ENCODE measurements around the gene TSPAN31. TPM values are rescaled to one million over a fixed set of nuclear protein-coding genes. Genes with fewer than 3 reads are reported as not detected.

TSPAN31 gene
- total RNA-seq, 2 experiments from 2014 or later = 12.9 to 13.3 TPM

DNA sequence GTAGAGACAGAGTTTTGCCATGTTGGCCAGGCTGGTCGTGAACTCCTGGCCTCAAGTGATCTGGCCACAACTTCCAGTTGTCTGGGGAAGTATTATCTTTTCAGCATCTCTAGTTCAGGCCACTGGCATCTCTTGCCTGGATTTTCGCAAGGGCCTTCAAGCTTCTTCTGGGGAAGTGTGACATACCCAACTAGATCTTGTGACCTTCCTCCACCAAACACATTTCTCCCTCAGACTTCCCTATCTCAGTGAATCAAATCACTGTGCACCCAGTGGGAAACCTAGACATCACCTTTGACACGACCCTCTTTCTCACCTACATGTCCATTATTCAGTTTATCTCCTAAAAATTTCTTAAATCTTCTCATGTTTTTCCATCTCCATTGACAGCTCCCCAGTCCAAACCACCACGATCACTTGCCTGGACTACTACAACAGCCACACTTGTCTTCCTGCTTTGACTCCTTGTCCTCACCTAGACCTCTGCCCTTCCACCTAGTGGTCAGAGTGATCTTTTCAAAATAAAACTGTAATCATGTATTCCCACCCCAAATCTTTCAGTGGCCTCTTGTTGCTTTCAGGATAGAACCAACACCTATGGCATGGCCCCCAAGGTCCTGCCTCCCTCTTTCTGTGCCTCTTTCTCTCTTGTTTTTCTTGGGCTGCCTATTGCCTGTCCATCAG lies 30.9 kb downstream of the TSPAN31 start:
- Mint-ChIP-seq H3K36me3 (ENCODE audit: low read depth) (peaks cover 10% of the 10 kb centered on the region), H3K4me3 (no peak overlapping the region), H3K27ac (no peak overlapping the region), H3K9me3 (ENCODE audit: insufficient read depth) (no peaks in the 10 kb centered on the region), H3K4me1 (ENCODE audit: low read depth) (peaks cover 30% of the 10 kb centered on the region), H3K27me3 (ENCODE audit: low read depth) (no peaks in the 10 kb centered on the region)
- no peak for ATAC-seq
- no peak for DNase-seq
- ChIA-PET POLR2A (no interaction called here), CTCF (interaction anchor here (0.7 to 1.9 kb wide), 3 partner anchors 128 to 162 kb away, joined by 3 to 5 read pairs (median 3); no protein-coding TSS in a partner anchor)

DNA sequence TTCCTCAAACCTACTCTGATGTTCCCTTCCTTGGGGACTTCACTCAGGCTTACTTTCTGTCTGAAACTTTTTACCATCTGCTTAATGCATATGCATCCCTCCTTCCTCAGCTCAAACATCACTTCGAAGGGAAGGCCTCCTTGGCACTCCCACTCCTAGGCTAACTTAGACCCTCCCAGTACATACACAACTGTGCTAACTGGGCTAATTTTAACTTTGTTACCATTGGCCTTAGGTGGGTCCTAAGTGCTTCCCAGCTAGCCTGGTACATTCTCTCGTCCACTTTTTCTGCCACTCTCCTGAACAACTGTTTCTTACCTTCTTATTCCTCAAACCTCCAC lies 31.4 kb downstream of the TSPAN31 start:
- Mint-ChIP-seq H3K36me3 (ENCODE audit: low read depth) (peaks cover 9% of the 10 kb centered on the region), H3K27ac (no peak overlapping the region), H3K4me3 (no peak overlapping the region), H3K4me1 (ENCODE audit: low read depth) (peaks cover 32% of the 10 kb centered on the region), H3K9me3 (ENCODE audit: insufficient read depth) (no peaks in the 10 kb centered on the region), H3K27me3 (ENCODE audit: low read depth) (no peaks in the 10 kb centered on the region)
- CTCF ChIA-PET = interaction anchor here (1.1 to 1.9 kb wide), 2 partner anchors 128 to 129 kb away, joined by 3 to 5 read pairs; no protein-coding TSS in a partner anchor
- ATAC-seq (no peak), DNase-seq (no peak)
- POLR2A ChIA-PET = no interaction called here

DNA sequence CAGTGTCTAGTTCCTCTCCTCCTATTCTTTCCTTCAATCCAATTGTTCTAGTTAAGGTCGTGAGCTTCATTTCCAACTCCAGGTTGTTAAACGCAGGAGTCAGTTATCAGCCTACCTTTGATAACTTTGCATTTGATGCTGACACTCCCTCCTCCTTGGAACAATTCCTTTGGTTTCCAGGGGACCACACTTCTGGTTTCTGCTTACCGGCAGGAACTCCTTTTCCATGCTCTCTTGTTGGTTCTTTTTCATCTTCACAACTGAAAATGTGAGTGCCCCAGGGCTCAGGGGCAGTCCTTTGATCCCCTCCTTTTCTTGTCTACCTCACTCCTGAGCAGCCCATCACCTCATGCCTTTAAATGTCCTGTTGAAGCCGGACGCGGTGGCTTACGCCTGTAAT lies 32.5 kb downstream of the TSPAN31 start:
- peaks cover 37% of the 10 kb centered on the region for H3K4me1 Mint-ChIP-seq (ENCODE audit: low read depth)
- H3K4me3 Mint-ChIP-seq = no peak overlapping the region
- H3K9me3 Mint-ChIP-seq (ENCODE audit: insufficient read depth) = no peaks in the 10 kb centered on the region
- no peak overlapping the region for H3K27ac Mint-ChIP-seq
- peaks cover 11% of the 10 kb centered on the region for H3K36me3 Mint-ChIP-seq (ENCODE audit: low read depth)
- CTCF ChIA-PET = interaction anchor here (0.8 to 1.5 kb wide), 2 partner anchors 25 to 120 kb away, joined by 3 to 4 read pairs; no protein-coding TSS in a partner anchor
- ATAC-seq (no peak), DNase-seq (no peak)
- POLR2A ChIA-PET = no interaction called here
- no peaks in the 10 kb centered on the region for H3K27me3 Mint-ChIP-seq (ENCODE audit: low read depth)

DNA sequence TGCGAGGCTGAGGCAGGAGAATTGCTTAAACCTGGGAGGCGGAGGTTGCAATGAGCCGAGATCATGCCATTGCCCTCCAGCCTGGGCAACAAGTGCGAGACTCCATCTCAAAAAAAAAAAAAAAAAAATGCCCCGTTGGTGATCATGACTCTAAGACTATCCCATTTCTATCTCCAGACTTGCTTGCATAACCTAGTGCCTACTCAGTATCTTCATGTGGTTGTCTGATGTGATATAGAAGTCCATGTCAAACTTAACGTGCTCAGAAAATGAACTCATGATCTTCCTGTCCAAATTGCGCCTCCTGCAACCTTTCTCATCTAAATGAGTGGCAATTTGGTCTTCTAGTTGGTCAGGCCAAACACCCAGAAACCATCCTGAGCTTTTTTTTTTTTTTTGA lies 33.1 kb downstream of the TSPAN31 start:
- H3K4me1 Mint-ChIP-seq (ENCODE audit: low read depth) = peaks cover 40% of the 10 kb centered on the region
- H3K27ac Mint-ChIP-seq = no peak overlapping the region
- DNase-seq (no peak), ATAC-seq (no peak)
- peaks cover 14% of the 10 kb centered on the region for H3K36me3 Mint-ChIP-seq (ENCODE audit: low read depth)
- no peaks in the 10 kb centered on the region for H3K27me3 Mint-ChIP-seq (ENCODE audit: low read depth)
- POLR2A ChIA-PET = interaction anchor here (0.7 kb wide), 1 partner anchor 87 kb away, joined by 3 read pairs; no protein-coding TSS in a partner anchor
- CTCF ChIA-PET = interaction anchor here (1.4 to 2.6 kb wide), 4 partner anchors 13 to 24 kb away, joined by 4 to 12 read pairs (median 5); no protein-coding TSS in a partner anchor
- H3K9me3 Mint-ChIP-seq (ENCODE audit: insufficient read depth) = no peaks in the 10 kb centered on the region
- H3K4me3 Mint-ChIP-seq = no peak overlapping the region

DNA sequence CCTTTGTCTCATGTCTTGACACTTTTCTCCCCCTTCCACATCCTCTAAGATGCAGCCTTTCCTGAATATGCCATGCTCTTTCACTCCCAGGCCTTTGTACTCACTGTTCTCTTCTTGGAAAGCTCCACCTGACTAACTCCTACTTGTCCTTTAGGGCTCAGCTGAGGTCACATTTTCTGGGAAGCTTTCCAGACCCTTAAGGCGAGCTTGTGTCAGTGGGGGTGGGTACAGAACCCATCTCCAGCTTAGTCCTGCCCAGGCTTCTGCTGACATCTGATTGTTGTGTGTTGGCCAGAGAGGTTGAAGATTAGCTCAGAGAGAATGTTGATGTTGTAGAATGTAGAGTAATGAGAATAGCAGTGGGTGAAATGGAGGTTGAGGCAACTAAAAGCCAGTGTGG lies 34.9 kb downstream of the TSPAN31 start:
- ChIA-PET CTCF (interaction anchor here (1.6 to 2.6 kb wide), 3 partner anchors 15 to 75 kb away, joined by 3 to 12 read pairs (median 6); no protein-coding TSS in a partner anchor), POLR2A (interaction anchor here (1.2 to 1.3 kb wide), 2 partner anchors 8 to 21 kb away, joined by 3 to 5 read pairs; partner anchors contain the start of genes EEF1AKMT3 and METTL1)
- H3K4me3 Mint-ChIP-seq = no peak overlapping the region
- H3K27me3 Mint-ChIP-seq (ENCODE audit: low read depth) = no peaks in the 10 kb centered on the region
- DNase-seq (no peak), ATAC-seq (no peak)
- H3K27ac Mint-ChIP-seq = no peak overlapping the region
- H3K4me1 Mint-ChIP-seq (ENCODE audit: low read depth) = peaks cover 40% of the 10 kb centered on the region
- H3K36me3 Mint-ChIP-seq (ENCODE audit: low read depth) = peaks cover 12% of the 10 kb centered on the region
- H3K9me3 Mint-ChIP-seq (ENCODE audit: insufficient read depth) = no peaks in the 10 kb centered on the region

DNA sequence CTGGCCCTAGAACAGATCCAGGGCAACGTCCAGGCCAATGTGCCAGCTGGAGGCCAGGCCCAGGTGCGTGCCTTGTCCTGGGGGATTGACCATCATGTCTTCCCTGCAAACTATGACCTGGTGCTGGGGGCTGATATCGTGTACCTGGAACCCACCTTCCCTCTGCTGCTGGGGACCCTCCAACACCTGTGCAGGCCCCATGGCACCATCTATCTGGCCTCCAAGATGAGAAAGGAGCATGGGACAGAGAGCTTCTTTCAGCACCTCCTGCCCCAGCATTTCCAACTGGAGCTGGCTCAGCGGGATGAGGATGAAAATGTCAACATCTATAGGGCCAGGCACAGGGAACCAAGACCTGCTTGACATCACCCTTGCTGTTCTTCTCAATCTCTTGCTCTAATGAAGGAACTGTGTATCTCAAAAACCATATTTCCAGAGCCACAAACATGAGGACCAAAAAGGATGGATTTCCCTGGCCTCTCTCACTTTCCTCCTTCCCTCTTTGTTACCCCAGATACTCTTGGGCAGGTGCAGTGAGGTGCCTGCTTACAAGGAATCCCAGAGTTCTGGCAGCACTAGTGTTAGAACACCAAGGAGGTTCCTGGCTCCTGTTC lies 35.6 kb downstream of the TSPAN31 start:
- Mint-ChIP-seq H3K27me3 (ENCODE audit: low read depth) (no peaks in the 10 kb centered on the region), H3K9me3 (ENCODE audit: insufficient read depth) (no peaks in the 10 kb centered on the region), H3K4me3 (no peak overlapping the region), H3K27ac (peak overlapping the region; percentile 96), H3K4me1 (ENCODE audit: low read depth) (peaks cover 40% of the 10 kb centered on the region), H3K36me3 (ENCODE audit: low read depth) (peaks cover 12% of the 10 kb centered on the region)
- ATAC-seq (no peak), DNase-seq (no peak)
- ChIA-PET CTCF (interaction anchor here (1.7 to 2.6 kb wide), 2 partner anchors 21 to 24 kb away, joined by 5 to 12 read pairs; no protein-coding TSS in a partner anchor), POLR2A (interaction anchor here (1.2 to 1.3 kb wide), 2 partner anchors 8 to 21 kb away, joined by 3 to 5 read pairs; partner anchors contain the start of genes EEF1AKMT3 and METTL1)

DNA sequence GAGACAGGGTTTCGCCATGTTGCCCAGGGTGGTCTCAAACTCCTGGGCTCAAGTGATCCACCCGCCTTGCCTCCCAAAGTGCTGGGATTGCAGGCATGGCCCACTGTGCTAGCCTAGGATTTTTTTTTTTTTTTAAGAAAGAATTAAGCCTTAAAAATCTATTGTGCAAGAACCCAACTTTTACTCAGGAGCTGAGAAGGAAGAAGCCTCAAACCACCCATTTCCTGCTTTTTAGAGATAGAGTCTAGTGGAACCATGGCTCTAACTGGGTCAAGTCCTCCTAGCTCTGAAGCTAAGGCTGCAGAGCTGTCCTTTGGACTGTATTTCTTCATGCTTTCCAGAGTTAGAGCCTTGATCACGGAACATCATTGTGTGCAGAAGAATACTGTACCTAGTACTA lies 36.4 kb downstream of the TSPAN31 start:
- POLR2A ChIA-PET = interaction anchor here (0.7 to 1.2 kb wide), 2 partner anchors 9 to 64 kb away, joined by 4 to 5 read pairs; partner anchors contain the start of genes EEF1AKMT3 and METTL1
- Mint-ChIP-seq H3K27ac (peak overlapping the region; percentile 96), H3K9me3 (ENCODE audit: insufficient read depth) (no peaks in the 10 kb centered on the region), H3K27me3 (ENCODE audit: low read depth) (no peaks in the 10 kb centered on the region), H3K4me3 (peak overlapping the region; percentile 12), H3K36me3 (ENCODE audit: low read depth) (peaks cover 10% of the 10 kb centered on the region), H3K4me1 (ENCODE audit: low read depth) (peaks cover 40% of the 10 kb centered on the region)
- no peak for ATAC-seq
- DNase-seq = no peak
- CTCF ChIA-PET = interaction anchor here (0.7 to 4.5 kb wide), 11 partner anchors 8 to 125 kb away, joined by 3 to 26 read pairs (median 5); partner anchors contain the start of genes CYP27B1, EEF1AKMT3 and METTL1

DNA sequence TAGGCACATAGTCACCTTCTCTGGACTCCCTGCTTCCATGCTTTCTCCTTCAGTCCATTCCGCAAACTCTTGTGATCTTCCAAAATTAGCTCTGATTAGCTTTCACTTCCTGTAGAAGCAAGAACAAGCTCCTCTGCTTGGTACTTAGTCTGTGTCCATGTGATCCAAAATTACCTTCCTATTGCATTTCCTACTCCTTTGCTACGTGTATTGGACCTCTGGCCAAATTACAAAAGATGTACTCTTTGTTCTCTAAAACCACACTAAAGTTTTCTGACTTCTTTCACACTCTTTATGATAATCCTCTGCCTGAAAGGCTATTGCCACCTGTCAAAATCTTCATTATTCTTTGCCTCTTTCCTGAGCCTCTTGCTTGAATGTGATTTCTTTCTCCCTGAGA lies 37.0 kb downstream of the TSPAN31 start:
- ChIA-PET CTCF (interaction anchor here (0.7 to 4.5 kb wide), 11 partner anchors 8 to 124 kb away, joined by 3 to 26 read pairs (median 5); partner anchors contain the start of genes CYP27B1, EEF1AKMT3 and METTL1), POLR2A (interaction anchor here (0.7 kb wide), 1 partner anchor 63 kb away, joined by 4 read pairs; no protein-coding TSS in a partner anchor)
- Mint-ChIP-seq H3K27me3 (ENCODE audit: low read depth) (no peaks in the 10 kb centered on the region), H3K4me3 (no peak overlapping the region), H3K4me1 (ENCODE audit: low read depth) (peaks cover 40% of the 10 kb centered on the region), H3K27ac (peak overlapping the region; percentile 96), H3K36me3 (ENCODE audit: low read depth) (peaks cover 15% of the 10 kb centered on the region), H3K9me3 (ENCODE audit: insufficient read depth) (no peaks in the 10 kb centered on the region)
- ATAC-seq (no peak), DNase-seq (no peak)

DNA sequence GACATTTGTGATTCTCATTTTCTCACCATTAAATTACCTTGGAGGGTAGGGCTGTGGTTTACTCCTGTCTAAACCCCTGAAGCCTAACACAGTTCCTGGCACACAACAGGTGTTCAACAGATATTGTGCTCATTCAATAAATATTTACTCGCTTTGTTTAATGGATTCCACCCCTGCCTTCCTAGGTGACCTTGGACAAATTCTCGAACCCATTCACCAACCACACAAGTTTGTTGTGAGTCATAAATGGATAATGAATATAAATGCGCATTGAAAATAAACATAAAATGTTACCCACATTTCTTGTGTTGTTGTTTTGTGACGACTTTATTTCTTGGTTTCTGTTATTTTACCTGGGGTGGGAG lies 37.4 kb downstream of the TSPAN31 start:
- POLR2A ChIA-PET = interaction anchor here (1.3 to 1.6 kb wide), 2 partner anchors 10 to 159 kb away, joined by 5 to 7 read pairs; partner anchors contain the start of genes ATP23, EEF1AKMT3 and METTL1
- DNase-seq (no peak), ATAC-seq (no peak)
- CTCF ChIA-PET = interaction anchor here (1.0 to 4.5 kb wide), 13 partner anchors 9 to 130 kb away, joined by 3 to 26 read pairs (median 5); partner anchors contain the start of genes CYP27B1, EEF1AKMT3 and METTL1
- H3K4me3 Mint-ChIP-seq = peak overlapping the region; percentile 99
- H3K4me1 Mint-ChIP-seq (ENCODE audit: low read depth) = peaks cover 40% of the 10 kb centered on the region
- H3K27me3 Mint-ChIP-seq (ENCODE audit: low read depth) = no peaks in the 10 kb centered on the region
- no peaks in the 10 kb centered on the region for H3K9me3 Mint-ChIP-seq (ENCODE audit: insufficient read depth)
- H3K36me3 Mint-ChIP-seq (ENCODE audit: low read depth) = peaks cover 17% of the 10 kb centered on the region
- peak overlapping the region; percentile 96 for H3K27ac Mint-ChIP-seq

DNA sequence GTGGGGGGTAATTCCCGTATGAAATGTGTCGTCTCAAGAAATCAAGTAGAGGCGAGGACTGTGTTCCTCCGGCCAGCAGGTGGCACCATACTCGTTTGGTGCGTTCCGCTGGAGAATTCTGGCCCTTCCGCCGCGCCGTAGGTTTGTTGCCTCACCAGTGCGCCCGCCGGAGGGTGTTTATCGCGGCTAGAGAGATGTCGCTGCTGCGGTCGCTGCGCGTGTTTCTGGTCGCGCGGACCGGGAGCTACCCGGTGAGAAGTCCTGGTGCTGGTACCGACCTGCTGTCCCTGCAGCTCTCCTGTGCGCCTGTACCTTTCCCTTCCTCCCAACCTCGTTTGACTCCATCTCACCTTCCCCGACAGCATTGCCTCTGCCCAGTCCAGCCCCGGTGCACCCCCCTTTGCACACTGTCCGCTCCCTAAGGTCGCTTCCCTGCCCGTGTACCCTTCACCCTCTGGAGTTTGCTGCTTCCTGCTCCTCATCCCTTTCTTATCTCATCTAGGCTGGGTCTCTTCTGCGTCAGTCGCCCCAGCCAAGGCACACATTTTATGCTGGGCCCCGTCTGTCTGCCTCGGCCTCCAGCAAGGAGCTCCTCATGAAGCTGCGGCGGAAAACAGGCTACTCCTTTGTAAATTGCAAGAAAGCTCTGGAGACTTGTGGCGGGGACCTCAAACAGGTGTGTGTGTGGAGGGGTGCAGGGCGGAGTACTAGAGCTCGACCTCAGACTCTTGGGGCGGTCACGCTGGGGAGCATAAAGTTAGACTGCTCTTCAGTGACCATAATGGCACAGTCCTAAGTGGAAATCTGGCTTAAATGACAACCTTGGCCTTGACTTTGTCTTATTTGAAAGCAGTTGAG lies 38.0 kb downstream of the TSPAN31 start, which contains the start of gene TSFM:
Gene TSFM (plus strand): TSS at position 180 of the 858 bp plus-strand sequence. CDS start 15 bp downstream, at position 195.
- peak within 1 kb of the TSS; percentile 99 for H3K4me3 Mint-ChIP-seq
- H3K36me3 Mint-ChIP-seq (ENCODE audit: low read depth) = peaks cover 19% of the 10 kb centered on the region
- peak; percentile 98 for DNase-seq
- POLR2A ChIA-PET = interaction anchor here (0.8 to 1.6 kb wide), 7 partner anchors 11 to 158 kb away, joined by 3 to 7 read pairs (median 4); partner anchors contain the start of genes ATP23, CYP27B1, EEF1AKMT3 and METTL1
- H3K9me3 Mint-ChIP-seq (ENCODE audit: insufficient read depth) = no peaks in the 10 kb centered on the region
- ATAC-seq = peak; percentile 87
- peaks cover 40% of the 10 kb centered on the region for H3K4me1 Mint-ChIP-seq (ENCODE audit: low read depth)
- no peaks in the 10 kb centered on the region for H3K27me3 Mint-ChIP-seq (ENCODE audit: low read depth)
- peak within 1 kb of the TSS; percentile 96 for H3K27ac Mint-ChIP-seq
- CTCF ChIA-PET = interaction anchor here (0.7 to 4.5 kb wide), 27 partner anchors 9 to 129 kb away, joined by 3 to 26 read pairs (median 6); partner anchors contain the start of genes CTDSP2, EEF1AKMT3 and METTL1
